8988T (cell line): ENCODE results near the gene RAB23.

ENCODE experiments used
- DNase-seq: peaks from one replicate; pipeline ENCODE4 v3.0.0; 2011

The RAB23 gene

GRCh38 chr6:57177545-57178265 lies 44.4 kb downstream of the RAB23 start:
- no peak for DNase-seq

DNA sequence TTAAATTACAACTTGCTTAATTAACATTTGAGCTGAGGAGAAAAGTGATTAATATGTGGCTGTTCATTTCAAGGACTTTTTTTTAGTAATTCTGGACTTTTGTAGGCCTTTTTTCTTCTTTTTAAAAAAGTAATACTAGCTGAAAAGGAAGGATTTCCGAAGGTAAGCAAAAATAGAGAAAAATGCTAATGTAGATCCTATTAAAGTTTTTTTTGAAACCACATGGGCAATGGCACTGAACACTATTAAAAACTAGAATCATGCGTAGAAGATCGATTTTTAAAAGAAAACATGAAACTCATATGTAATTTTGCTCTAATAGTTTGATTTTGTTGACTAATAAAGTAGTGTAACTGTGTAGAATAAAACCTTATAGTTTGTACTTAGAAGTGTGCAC lies 47.6 kb downstream of the RAB23 start:
- DNase-seq, result no peak

- DNase-seq, result no peak
Observed at GRCh38 chr6:57173886-57174510, 48.1 kb downstream of the RAB23 start.

GRCh38 chr6:57173056-57173885 lies 48.8 kb downstream of the RAB23 start:
- no peak for DNase-seq

DNA sequence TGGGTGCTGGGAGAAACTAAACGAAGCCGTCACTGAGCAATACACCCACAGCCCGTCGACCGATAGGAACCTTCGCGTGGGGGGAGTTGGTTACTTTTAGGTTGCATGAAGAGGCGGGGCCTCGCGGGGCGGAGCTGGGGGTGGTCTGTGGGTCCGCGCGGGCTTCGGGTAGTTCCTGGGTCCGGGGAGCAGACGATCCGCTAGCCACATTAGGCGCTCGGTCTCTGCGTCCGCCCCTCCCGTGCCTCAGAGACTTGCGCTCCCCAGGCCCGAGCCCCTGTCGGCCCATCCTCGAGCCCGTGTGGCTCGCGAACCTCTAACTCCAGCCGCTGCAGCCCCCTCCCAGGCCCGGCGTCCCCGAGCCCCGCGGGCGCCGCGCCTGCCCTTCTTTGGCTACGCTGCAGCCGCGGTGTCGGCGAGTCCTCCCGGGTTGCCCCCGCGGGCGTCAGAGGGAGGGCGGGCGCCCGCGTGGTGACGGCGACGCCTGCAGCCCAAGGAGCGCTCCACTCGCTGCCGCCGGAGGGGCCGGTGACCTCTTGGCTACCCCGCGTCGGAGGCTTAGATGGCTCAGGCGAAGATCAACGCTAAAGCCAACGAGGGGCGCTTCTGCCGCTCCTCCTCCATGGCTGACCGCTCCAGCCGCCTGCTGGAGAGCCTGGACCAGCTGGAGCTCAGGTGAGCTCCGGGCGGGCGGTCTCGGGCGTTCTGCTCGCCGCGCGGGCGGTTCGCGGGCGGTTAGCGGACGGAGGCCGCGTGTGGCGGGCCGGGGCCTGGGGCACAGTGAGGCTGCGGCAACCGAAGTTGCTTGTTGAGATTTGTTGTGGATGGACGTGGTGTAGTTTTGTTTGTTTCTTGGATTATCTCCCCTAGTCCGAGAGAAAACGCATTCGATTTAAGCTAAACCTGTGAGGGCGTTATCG lies 49.7 kb downstream of the RAB23 start, which contains the start of gene BAG2:
BAG2 (plus strand) TSS at position 191 of the 920 bp plus-strand sequence; CDS start at position 563, 372 bp downstream.
- DNase-seq, result peak; percentile 70

DNA sequence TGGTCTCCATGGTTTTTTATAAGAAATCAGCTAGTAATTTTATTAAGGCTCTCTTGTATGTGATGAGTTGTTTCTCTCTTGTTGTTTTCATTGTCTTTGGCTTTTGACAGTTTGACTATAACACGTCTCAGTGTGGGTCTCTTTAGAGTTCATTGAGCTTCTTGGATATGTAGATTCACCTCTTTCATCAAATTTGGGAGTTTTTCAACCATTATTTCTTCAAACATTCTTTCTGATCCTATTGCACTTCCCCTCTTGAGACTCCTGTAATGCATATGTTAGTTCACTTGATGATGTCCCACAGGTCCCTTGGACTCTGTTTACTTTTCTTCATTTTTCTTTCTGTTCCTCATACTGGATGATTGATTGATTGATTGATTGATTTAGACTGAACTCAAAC lies 57.0 kb downstream of the RAB23 start:
- no peak for DNase-seq

DNA sequence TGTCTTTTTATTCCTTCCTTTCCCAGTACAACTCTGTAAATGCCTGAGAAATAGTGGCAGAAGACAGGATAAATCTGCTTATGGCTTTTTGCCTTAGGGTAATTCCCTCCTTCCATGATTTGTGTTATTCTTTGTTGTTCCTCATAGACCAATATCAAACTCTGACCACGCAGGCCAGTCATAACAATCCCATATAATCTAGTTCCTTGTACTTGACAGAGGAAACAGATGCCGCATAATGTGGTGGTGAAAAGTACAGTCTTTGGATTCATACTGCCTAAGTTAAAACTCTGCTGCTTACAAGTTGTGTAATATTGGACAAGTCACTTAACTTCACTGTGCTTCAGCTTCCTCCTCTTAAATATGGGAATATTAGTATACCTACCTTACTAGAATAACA lies 58.2 kb downstream of the RAB23 start:
- DNase-seq, result no peak

GRCh38 chr6:57162516-57162915 lies 59.6 kb downstream of the RAB23 start:
- no peak for DNase-seq

GRCh38 chr6:57162028-57162427 lies 60.1 kb downstream of the RAB23 start:
- no peak for DNase-seq

- DNase-seq, result no peak
Observed at GRCh38 chr6:57159127-57159526, 63.0 kb downstream of the RAB23 start.

- DNase-seq, result no peak
Observed at GRCh38 chr6:57158658-57159057, 63.4 kb downstream of the RAB23 start.

DNA sequence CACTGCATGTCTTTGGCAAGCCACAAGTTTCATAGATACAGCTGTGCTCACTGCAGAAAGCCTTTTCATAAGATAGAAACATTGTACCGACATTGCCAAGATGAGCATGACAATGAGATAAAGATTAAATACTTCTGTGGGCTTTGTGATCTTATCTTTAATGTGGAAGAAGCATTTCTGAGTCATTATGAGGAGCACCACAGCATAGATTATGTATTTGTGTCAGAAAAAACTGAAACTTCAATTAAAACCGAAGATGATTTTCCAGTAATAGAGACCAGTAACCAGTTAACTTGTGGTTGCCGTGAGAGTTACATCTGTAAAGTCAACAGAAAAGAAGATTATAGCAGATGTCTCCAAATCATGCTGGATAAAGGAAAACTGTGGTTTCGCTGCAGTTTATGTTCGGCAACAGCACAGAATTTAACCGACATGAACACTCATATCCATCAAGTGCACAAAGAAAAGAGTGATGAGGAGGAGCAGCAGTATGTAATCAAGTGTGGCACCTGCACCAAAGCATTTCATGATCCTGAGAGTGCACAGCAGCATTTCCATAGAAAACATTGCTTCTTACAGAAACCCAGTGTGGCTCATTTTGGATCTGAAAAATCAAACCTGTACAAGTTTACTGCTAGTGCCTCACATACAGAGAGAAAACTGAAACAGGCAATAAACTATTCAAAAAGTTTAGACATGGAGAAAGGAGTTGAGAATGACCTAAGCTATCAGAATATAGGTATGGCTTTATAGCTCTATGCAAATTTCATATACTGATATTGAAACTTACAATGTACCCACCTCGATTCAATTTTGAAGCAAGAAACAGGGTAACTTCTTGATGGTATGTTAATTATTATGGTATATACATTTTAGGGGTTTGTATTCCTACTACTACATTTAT lies 73.9 kb downstream of the RAB23 start:
- DNase-seq, result no peak

DNA sequence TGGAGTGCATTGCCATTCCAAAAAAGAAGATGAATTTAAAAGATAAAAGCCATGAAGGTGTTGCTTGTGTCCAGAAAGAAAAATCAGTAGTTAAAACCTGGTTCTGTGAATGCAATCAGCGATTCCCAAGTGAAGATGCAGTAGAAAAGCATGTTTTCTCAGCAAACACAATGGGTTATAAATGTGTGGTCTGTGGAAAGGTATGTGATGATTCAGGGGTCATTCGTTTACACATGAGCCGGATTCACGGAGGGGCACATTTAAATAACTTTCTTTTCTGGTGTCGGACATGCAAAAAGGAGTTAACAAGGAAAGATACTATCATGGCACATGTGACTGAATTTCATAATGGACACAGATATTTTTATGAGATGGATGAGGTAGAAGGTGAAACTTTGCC lies 74.7 kb downstream of the RAB23 start:
- DNase-seq, result no peak

- DNase-seq, result no peak
Observed at GRCh38 chr6:57143690-57144089, 78.4 kb downstream of the RAB23 start.

GRCh38 chr6:57142178-57142525 lies 80.0 kb downstream of the RAB23 start:
- no peak for DNase-seq

- DNase-seq, result no peak
Observed at GRCh38 chr6:57141451-57142177, 80.5 kb downstream of the RAB23 start.

- DNase-seq, result no peak
Observed at GRCh38 chr6:57138026-57138425, 84.1 kb downstream of the RAB23 start.

GRCh38 chr6:57137350-57137749 lies 84.8 kb downstream of the RAB23 start:
- no peak for DNase-seq
